Left lobe of liver (tissue), 2 donors: ENCODE measurements around the gene EDA. TPM values are rescaled to one million over a fixed set of nuclear protein-coding genes. Genes with fewer than 3 reads are reported as not detected.
"Not testable (repeated sequence)": the region's sequence is repeated elsewhere in the genome, so short reads cannot be mapped to it uniquely, and the experiment has no call there.

ENCODE experiments used
- ATAC-seq: fragments of 200-7000 bp; cut with Tn5 transposase; one replicate; pipeline ENCODE4 v1.9.1; 2020; ENCODE audit warnings: mild to moderate bottlenecking, moderate library complexity
- DNase-seq: peaks from one replicate; pipeline ENCODE4 v3.0.0-alpha.2; 2020; ENCODE audit warnings: low spot score
- total RNA-seq: library from RNA; stranded (reverse); gene quantifications from one replicate; pipeline ENCODE4 v1.2.1, GENCODE V29; 2021
- donor health status: DM: no; HTN: no; CAD: no; lungs with moderate emphysema.
- donor health status: DM: no; HTN: yes; CAD: no.

EDA gene
- total RNA-seq, 1 donor from 2014 or later: 2.5 TPM

GRCh38 chrX:69948276-69948797 lies 332.4 kb downstream of the EDA start:
- ATAC-seq (no peak), DNase-seq (no peak)

- no peak for DNase-seq
- ATAC-seq: no peak
Observed at GRCh38 chrX:69951753-69952152, 335.8 kb downstream of the EDA start.

GRCh38 chrX:69959712-69960111 lies 343.8 kb downstream of the EDA start:
- ATAC-seq: no peak

GRCh38 chrX:69961365-69962072 lies 345.6 kb downstream of the EDA start:
- ATAC-seq: no peak

More at GRCh38 chrX:69959712-69960111, 343.8 kb downstream of the EDA start:
- DNase-seq: no peak

GRCh38 chrX:69968950-69969349 lies 353.0 kb downstream of the EDA start:
- ATAC-seq (no peak), DNase-seq (no peak)

More at GRCh38 chrX:69961365-69962072, 345.6 kb downstream of the EDA start:
- DNase-seq: no peak

GRCh38 chrX:69969460-69969859 lies 353.5 kb downstream of the EDA start:
- ATAC-seq: no peak
- DNase-seq: no peak

GRCh38 chrX:69987691-69988090 lies 371.8 kb downstream of the EDA start:
- ATAC-seq: no peak

GRCh38 chrX:69988955-69989394 lies 373.1 kb downstream of the EDA start:
- DNase-seq (no peak), ATAC-seq (no peak)

More at GRCh38 chrX:69987691-69988090, 371.8 kb downstream of the EDA start:
- DNase-seq: no peak

GRCh38 chrX:69991685-69992084 lies 375.8 kb downstream of the EDA start:
- ATAC-seq (no peak), DNase-seq (no peak)

GRCh38 chrX:69993494-69993893 lies 377.6 kb downstream of the EDA start:
- DNase-seq: no peak
- no peak for ATAC-seq

GRCh38 chrX:69995362-69996112 lies 379.6 kb downstream of the EDA start:
- no peak for ATAC-seq
- no peak for DNase-seq

- no peak for ATAC-seq
- DNase-seq: no peak
Observed at GRCh38 chrX:69996113-69996468, 380.2 kb downstream of the EDA start.

- ATAC-seq, DNase-seq: not testable (repeated sequence)
Observed at GRCh38 chrX:69998299-69998698, 382.4 kb downstream of the EDA start.

GRCh38 chrX:70001269-70001668 lies 385.4 kb downstream of the EDA start:
- ATAC-seq: no peak

GRCh38 chrX:70001708-70002341 lies 385.9 kb downstream of the EDA start:
- DNase-seq (no peak), ATAC-seq (no peak)

More at GRCh38 chrX:70001269-70001668, 385.4 kb downstream of the EDA start:
- no peak for DNase-seq

- ATAC-seq (no peak), DNase-seq (no peak)
Observed at GRCh38 chrX:70007946-70008345, 392.0 kb downstream of the EDA start.

GRCh38 chrX:70009049-70009448 lies 393.1 kb downstream of the EDA start:
- ATAC-seq (no peak), DNase-seq (no peak)

- ATAC-seq: no peak
- no peak for DNase-seq
Observed at GRCh38 chrX:70009970-70010369, 394.1 kb downstream of the EDA start.

GRCh38 chrX:70012756-70013155 lies 396.8 kb downstream of the EDA start:
- ATAC-seq: no peak
- no peak for DNase-seq

- no peak for ATAC-seq
- no peak for DNase-seq
Observed at GRCh38 chrX:70013466-70014381, 397.8 kb downstream of the EDA start.
